Left lung (tissue), 10 donors: ENCODE results near the gene CCT5. TPM values are rescaled to one million over a fixed set of nuclear protein-coding genes. Genes with fewer than 3 reads are reported as not detected.

Experiments
- ATAC-seq: fragments of 200-7000 bp; cut with Tn5 transposase; one replicate; pipeline ENCODE4 v1.9.1; 2020; ENCODE audit warnings: moderate library complexity
- DNase-seq, 4 donors: peaks; one replicate each; pipeline ENCODE4 v3.0.0-alpha.2; 2013 to 2020
- H3K27ac ChIP-seq, 2 donors: fragments of 200-600 bp; sonication (generic) in 1 of 2; one replicate each; pipeline versions ENCODE4 v1.5.0 to v1.8.0; 2020 to 2021
- H3K27me3 ChIP-seq, 2 donors: fragments of 200-600 bp; sonication (generic) in 1 of 2; one replicate each; pipeline versions ENCODE4 v1.5.0 to v1.8.0; 2020 to 2021
- H3K36me3 ChIP-seq, 2 donors: fragments of 200-600 bp; sonication (generic) in 1 of 2; one replicate each; pipeline versions ENCODE4 v1.5.0 to v1.8.0; 2020 to 2021
- H3K4me1 ChIP-seq, 2 donors: fragments of 200-600 bp; one replicate each; pipeline ENCODE4 v1.8.0; 2021
- H3K4me3 ChIP-seq, 2 donors: fragments of 200-600 bp; sonication (generic) in 1 of 2; one replicate each; pipeline versions ENCODE4 v1.5.0 to v1.8.0; 2020 to 2021; ENCODE audit warnings: mild to moderate bottlenecking in 1 of 2
- H3K9me3 ChIP-seq, 2 donors: fragments of 200-600 bp; sonication (generic) in 1 of 2; one replicate each; pipeline versions ENCODE4 v1.5.0 to v1.8.0; 2020 to 2021
- intact Hi-C, 2 donors: fragments of 100-400 bp; cut with DNase I; formaldehyde crosslinking; loops; one replicate each; pipeline versions ENCODE4 v1.11.2 to v1.14.2; 2022
- polyA plus RNA-seq, 6 donors: library from polyadenylated mRNA; unstranded; fragments of 120-200 nt; gene quantifications; one replicate each; pipeline ENCODE4 v1.2.1, GENCODE V29; 2013; ENCODE audit not compliant: insufficient read length in 6 of 6
- total RNA-seq, 2 donors: library from RNA; stranded (reverse); fragmentation: NEBNext Ultra II Directional; extraction: Animal tissue kit (Norgen Biotek cat#: 25700); gene quantifications; one replicate each; pipeline ENCODE4 v1.2.1, GENCODE V29; 2021
- TF ChIP-seq, protein P1 (sequence below), 2 donors: fragments of 200-600 bp; sonication (generic) in 1 of 2; IDR thresholded peaks; one replicate each; pipeline versions ENCODE4 v1.5.0 to v1.8.0; 2021; ENCODE audit warnings: antibody characterized with exemption in 2 of 2
- donor health status: DM: no; HTN: yes; CAD: no.
- donor health status: DM: no; HTN: no; CAD: no.

The CCT5 gene
- total and polyA plus RNA-seq, 8 donors, result 127 to 219 (median 197) TPM

DNA sequence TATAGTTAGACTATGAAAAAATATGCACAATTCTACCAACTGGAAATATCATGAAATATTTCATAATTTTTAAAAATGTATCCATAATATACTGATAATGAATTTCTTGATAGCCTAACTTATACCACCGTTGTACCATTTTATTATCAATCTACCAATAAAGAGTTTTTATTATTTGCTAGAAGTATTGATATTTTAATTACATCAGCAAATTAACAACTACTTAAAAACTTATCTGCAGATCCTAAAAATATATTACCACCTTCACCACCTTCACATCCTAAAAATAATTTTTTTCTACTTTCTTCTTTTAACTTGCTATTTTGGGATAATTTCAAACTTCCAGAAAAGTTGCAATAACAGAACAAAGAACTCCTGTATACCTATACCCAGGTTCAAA is 21.8 kb upstream of the CCT5 start:
- no peaks in the 10 kb centered on the region for H3K4me1 ChIP-seq
- no peaks in the 10 kb centered on the region for H3K27me3 ChIP-seq
- no peak overlapping the region for H3K27ac ChIP-seq
- ATAC-seq, result no peak
- H3K4me3 ChIP-seq, result no peak overlapping the region
- no peak for DNase-seq
- peaks cover 0 to 7% of the 10 kb centered on the region in 2 donors for H3K9me3 ChIP-seq
- TF ChIP-seq, protein P1, sequence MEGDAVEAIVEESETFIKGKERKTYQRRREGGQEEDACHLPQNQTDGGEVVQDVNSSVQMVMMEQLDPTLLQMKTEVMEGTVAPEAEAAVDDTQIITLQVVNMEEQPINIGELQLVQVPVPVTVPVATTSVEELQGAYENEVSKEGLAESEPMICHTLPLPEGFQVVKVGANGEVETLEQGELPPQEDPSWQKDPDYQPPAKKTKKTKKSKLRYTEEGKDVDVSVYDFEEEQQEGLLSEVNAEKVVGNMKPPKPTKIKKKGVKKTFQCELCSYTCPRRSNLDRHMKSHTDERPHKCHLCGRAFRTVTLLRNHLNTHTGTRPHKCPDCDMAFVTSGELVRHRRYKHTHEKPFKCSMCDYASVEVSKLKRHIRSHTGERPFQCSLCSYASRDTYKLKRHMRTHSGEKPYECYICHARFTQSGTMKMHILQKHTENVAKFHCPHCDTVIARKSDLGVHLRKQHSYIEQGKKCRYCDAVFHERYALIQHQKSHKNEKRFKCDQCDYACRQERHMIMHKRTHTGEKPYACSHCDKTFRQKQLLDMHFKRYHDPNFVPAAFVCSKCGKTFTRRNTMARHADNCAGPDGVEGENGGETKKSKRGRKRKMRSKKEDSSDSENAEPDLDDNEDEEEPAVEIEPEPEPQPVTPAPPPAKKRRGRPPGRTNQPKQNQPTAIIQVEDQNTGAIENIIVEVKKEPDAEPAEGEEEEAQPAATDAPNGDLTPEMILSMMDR (IDR thresholded peaks at IDR 0.05), result no peak
- intact Hi-C loops, result no loop called here
- H3K36me3 ChIP-seq, result peaks cover 0 to 42% of the 10 kb centered on the region in 2 donors

DNA sequence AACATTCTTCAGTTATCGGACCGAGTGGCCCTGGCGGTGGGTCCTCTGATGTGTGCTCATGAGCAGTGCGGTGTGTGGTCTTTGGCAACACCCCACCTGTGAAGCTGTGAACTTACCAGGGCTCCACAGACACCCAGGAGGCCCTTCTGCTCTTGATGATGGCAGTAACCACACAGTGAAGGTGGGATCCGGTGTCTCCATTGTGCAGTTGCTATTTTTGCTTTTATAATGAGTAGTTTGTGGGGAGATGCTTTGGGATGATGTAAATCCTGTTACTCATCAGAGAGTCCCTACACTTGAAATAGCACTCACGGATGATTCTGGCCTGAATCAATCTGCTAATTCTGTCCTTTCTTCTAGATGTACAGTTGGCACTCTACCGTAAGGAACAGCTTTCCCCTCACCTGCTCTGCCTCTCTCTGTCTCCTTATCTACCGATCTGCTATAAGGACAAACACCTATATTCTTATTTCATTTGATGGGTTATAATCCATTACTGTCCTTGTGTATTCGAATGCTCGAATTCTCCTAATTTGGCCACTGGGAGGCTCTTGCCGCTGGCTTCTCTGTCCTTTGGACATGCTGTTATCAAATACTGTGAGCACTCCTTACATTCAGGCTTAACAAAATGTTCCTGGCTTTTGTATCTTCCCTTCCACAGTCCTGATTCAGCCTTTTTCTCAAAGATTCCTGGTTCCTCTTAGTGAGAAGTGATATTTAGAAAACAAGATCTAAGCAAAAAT is 20.6 kb upstream of the CCT5 start:
- TF ChIP-seq, protein P1 (IDR thresholded peaks at IDR 0.05), result no peak
- Histone ChIP-seq H3K4me3 (no peak overlapping the region), H3K27me3 (no peaks in the 10 kb centered on the region), H3K9me3 (peaks cover 0 to 5% of the 10 kb centered on the region in 2 donors), H3K36me3 (peaks cover 0 to 45% of the 10 kb centered on the region in 2 donors), H3K27ac (no peak overlapping the region), H3K4me1 (no peaks in the 10 kb centered on the region)
- ATAC-seq, result no peak
- intact Hi-C loops, result no loop called here
- DNase-seq, result no peak

DNA sequence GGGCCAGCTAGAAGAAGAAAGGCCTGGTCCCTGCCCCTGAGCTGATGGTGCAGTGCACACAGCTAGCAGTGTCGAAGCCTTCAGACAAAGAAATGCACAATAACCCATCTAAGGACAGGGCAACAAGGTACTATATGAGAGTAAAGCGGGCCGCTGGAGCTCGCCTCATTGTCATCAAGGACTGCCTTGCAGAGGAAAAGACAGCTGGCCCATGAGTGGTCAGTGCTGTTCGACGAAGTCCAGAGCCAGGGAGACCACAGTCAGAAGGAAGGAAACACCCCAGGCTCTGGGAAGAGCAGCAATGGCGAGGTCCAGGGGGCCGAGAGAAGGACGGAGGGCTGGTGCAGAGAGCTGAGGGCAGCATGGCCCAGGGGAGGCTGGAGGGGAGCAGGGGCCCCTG is 17.7 kb upstream of the CCT5 start:
- intact Hi-C loops, result no loop called here
- Histone ChIP-seq H3K36me3 (peaks cover 0 to 67% of the 10 kb centered on the region in 2 donors), H3K4me1 (no peaks in the 10 kb centered on the region), H3K4me3 (no peak overlapping the region), H3K27ac (no peak overlapping the region), H3K9me3 (no peaks in the 10 kb centered on the region), H3K27me3 (no peaks in the 10 kb centered on the region)
- ATAC-seq (no peak), DNase-seq (no peak)
- TF ChIP-seq, protein P1 (IDR thresholded peaks at IDR 0.05), result no peak

DNA sequence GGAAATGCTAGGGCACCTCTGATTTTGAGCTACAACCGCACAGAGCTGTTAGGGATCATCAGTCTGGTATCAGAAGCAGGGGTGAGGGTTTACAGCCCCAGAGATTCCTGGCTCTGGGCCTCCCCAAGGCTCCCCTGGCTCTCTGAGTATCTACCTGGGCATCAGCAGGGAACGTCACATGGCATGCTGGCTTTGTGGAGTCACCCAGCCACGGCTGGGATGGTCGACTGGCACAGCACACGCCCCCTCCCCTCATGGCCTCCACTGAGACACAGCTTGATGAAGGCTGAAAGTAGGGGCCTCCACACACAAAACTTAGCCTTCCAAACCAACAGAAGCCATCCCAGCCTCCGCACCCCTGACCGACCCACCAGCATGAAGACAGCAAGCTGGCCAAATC is 17.1 kb upstream of the CCT5 start:
- H3K27me3 ChIP-seq, result no peaks in the 10 kb centered on the region
- no peaks in the 10 kb centered on the region for H3K4me1 ChIP-seq
- intact Hi-C loops, result no loop called here
- H3K36me3 ChIP-seq, result peaks cover 0 to 70% of the 10 kb centered on the region in 2 donors
- no peak overlapping the region for H3K27ac ChIP-seq
- no peak for ATAC-seq
- no peak overlapping the region for H3K4me3 ChIP-seq
- TF ChIP-seq, protein P1 (IDR thresholded peaks at IDR 0.05), result no peak
- no peak for DNase-seq
- no peaks in the 10 kb centered on the region for H3K9me3 ChIP-seq

DNA sequence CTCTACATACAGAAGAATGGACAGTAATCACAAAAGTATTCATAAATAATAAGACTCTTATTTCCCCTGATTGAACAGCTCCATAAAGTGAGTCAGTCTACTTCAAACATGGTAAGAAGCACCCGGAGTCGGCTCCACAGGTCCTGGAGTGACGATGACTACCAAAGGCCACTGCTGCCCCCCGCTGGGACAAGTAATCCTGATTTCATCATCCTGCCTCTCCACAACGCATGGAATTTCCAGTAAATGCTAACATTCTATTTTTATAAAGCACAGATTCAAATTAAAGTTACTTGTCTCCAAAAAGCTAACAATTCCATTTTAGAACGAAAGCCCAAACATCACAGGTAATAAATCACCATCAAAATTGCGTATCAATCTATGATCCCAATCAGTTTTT is 16.6 kb upstream of the CCT5 start:
- no peak overlapping the region for H3K27ac ChIP-seq
- H3K4me1 ChIP-seq, result no peaks in the 10 kb centered on the region
- H3K4me3 ChIP-seq, result no peak overlapping the region
- ATAC-seq (peak; percentile 92), DNase-seq (peak in 3 of 4 donors; percentile 41 to 71 (median 48))
- H3K36me3 ChIP-seq, result peaks cover 0 to 75% of the 10 kb centered on the region in 2 donors
- intact Hi-C loops, result no loop called here
- no peaks in the 10 kb centered on the region for H3K27me3 ChIP-seq
- TF ChIP-seq, protein P1 (IDR thresholded peaks at IDR 0.05), result no peak
- H3K9me3 ChIP-seq, result no peaks in the 10 kb centered on the region
